ENCODE results near the gene WWOX.
"Not testable (repeated sequence)": the region's sequence is repeated elsewhere in the genome, so short reads cannot be mapped to it uniquely, and the experiment has no call there.

Gene WWOX

DNA sequence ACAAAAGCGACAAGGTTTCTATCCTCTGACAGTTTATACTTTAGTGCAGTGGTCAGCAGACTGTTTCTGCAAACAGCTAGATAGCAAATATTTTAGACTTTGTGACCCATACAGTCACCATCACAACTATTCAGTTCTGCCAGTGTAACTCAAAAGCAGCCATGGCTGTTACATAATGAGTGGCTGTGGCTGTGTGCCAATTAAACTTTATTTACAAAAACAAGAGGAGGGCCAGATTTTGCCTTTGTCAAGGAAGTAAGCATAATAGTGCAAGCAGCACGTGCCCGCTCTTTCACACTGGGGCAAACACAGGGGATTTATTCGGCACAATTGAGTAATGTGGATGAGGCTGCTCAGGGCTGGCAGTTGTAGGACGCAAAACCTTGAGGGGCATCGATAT, 949.6 kb downstream of the WWOX start:
- H3K4me3 ChIP-seq (ENCODE audit: control insufficient read depth, low read depth, low read length), result no peak overlapping the region
- DNase-seq (ENCODE audit: low read depth), result no peak
- TF ChIP-seq CTCF (IDR thresholded peaks at IDR 0.05; ENCODE audit: control insufficient read depth, insufficient read depth, low read depth, low read length, missing control alignments), result no peak

DNA sequence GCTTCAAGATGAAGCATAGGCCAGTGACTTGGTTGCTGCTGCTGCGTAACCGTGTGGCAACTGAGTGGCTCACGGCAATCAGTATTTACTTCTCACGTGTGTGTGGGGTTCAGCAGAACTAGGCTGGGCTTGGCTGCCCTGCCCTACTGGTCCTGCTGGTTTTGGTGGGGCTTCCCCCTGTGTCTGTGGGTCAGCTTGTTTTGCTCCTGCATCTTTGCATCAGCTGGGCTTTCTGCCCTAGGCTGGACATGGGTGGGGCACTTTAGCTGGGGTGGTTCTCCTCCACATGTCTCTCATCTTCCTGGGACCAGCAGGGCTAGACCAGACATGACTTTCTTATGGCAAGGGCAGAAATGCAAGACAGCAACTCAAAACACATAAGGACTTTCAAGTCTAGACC, 950.6 kb downstream of the WWOX start:
- DNase-seq (ENCODE audit: low read depth), result no peak
- no peak for TF ChIP-seq CTCF (IDR thresholded peaks at IDR 0.05; ENCODE audit: control insufficient read depth, insufficient read depth, low read depth, low read length, missing control alignments)
- H3K4me3 ChIP-seq (ENCODE audit: control insufficient read depth, low read depth, low read length), result no peak overlapping the region

- no peak for DNase-seq (ENCODE audit: low read depth)
- no peak overlapping the region for H3K4me3 ChIP-seq (ENCODE audit: control insufficient read depth, low read depth, low read length)
- TF ChIP-seq CTCF (IDR thresholded peaks at IDR 0.05; ENCODE audit: control insufficient read depth, insufficient read depth, low read depth, low read length, missing control alignments), result no peak
These were observed 951.9 kb downstream of the WWOX start for GRCh38 chr16:79051313-79051712.

DNA sequence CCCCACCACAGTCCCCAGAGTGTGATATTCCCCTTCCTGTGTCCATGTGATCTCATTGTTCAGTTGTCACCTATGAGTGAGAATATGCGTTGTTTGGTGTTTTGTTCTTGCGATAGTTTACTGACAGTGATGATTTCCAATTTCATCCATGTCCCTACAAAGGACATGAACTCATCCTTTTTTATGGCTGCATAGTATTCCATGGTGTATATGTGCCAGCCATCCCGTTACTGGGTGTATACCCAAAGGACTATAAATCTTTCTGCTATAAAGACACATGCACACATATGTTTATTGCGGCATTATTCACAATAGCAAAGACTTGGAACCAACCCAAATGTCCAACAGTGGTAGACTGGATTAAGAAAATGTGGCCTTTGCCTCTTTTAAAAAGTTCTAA, 952.7 kb downstream of the WWOX start:
- not testable (repeated sequence) for DNase-seq (ENCODE audit: low read depth); H3K4me3 ChIP-seq (ENCODE audit: control insufficient read depth, low read depth, low read length)

DNA sequence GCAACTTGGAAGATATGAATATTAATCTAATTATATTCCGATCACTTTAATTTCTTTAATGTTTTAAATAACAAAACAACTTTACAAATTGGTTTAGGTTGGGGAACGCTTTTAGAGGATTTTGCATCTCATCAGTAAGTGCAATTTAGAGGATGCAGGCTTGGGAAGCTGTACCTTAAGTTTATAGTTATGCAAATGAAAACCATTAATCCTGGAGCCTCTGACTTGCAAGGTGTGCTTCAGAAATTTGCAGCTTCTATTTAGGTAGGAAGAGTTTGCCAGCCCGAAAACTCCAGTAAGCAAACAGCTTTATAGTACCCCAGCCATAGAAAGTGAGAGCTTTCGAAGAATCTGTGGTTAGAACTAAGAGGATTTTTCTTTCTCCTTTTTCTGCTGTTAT, 954.1 kb downstream of the WWOX start:
- no peak for TF ChIP-seq CTCF (IDR thresholded peaks at IDR 0.05; ENCODE audit: control insufficient read depth, insufficient read depth, low read depth, low read length, missing control alignments)
- no peak overlapping the region for H3K4me3 ChIP-seq (ENCODE audit: control insufficient read depth, low read depth, low read length)
- no peak for DNase-seq (ENCODE audit: low read depth)

DNA sequence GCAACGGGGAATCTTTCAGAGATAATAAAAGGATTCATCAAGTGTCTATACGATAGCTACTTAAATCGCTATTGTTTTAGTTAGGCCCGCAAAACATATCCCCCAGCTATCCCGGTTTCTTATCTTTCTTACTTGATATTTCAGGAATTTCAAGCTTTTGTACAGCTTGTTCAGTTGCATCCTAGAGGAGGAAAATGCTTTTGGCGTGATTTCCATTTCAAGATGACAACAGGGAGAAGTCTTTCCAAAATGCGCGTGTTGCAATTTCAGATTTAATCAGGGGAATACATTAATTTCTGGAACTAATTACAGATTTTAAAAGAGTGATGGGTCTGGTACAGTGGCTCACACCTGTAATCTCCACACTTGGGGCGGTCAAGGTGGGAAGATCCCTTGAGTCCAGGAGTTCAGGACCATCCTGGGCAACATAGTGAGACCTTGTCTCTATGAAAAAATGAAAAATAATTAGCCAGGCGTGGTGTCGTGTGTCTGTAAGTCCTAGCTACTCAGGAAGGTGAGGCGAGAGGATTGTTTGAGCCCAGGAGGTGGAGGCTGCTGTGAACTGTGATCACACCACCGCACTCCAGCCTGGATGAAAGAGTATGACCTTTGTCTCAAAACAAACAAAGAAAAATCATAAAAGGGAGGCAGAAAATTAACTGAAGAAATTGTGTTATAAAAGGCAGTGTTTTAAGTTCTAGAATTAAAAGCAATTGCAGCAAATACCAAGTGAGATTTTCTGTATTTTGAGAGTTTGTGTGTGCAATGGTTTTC, 954.9 kb downstream of the WWOX start:
- no peak for TF ChIP-seq CTCF (IDR thresholded peaks at IDR 0.05; ENCODE audit: control insufficient read depth, insufficient read depth, low read depth, low read length, missing control alignments)
- no peak for DNase-seq (ENCODE audit: low read depth)
- H3K4me3 ChIP-seq (ENCODE audit: control insufficient read depth, low read depth, low read length), result no peak overlapping the region

- no peak for DNase-seq (ENCODE audit: low read depth)
- no peak for TF ChIP-seq CTCF (IDR thresholded peaks at IDR 0.05; ENCODE audit: control insufficient read depth, insufficient read depth, low read depth, low read length, missing control alignments)
These were observed 956.0 kb downstream of the WWOX start for GRCh38 chr16:79055251-79055970.

More at GRCh38 chr16:79055251-79055970, 956.0 kb downstream of the WWOX start:
- H3K4me3 ChIP-seq (ENCODE audit: control insufficient read depth, low read depth, low read length), result no peak overlapping the region
